SK-N-SH (cell line): ENCODE data around the gene MACROD1. TPM values are rescaled to one million over a fixed set of nuclear protein-coding genes. Genes with fewer than 3 reads are reported as not detected.

Source experiments
- CTCF ChIA-PET: fragments of 300-600, 350-600 bp; formaldehyde crosslinking; extraction: SDS; loops from one replicate; lab custom pipeline; 2021; lab: Yijun Ruan, JAX
- POLR2A ChIA-PET: fragments of 350-600 bp; sonication (Branson Sonifier 250); formaldehyde crosslinking; extraction: SDS; loops from one replicate; lab custom pipeline; 2020; ENCODE audit warnings: antibody characterized with exemption, inconsistent platforms; lab: Yijun Ruan, JAX
- DNase-seq: peaks from one replicate; pipeline ENCODE4 v3.0.0; 2012
- H2AFZ ChIP-seq: fragments of 200-600 bp; sonication (generic); 2 replicates; pipeline ENCODE4 v1.8.1; 2016; ENCODE audit warnings: antibody characterized with exemption, mild to moderate bottlenecking, low read depth
- H3F3A ChIP-seq: fragments of 200-600 bp; sonication (generic); replicated peaks from 2 replicates; pipeline ENCODE3; 2016; ENCODE audit warnings: antibody characterized with exemption, mild to moderate bottlenecking; ENCODE audit not compliant: insufficient read depth
- H3K27ac ChIP-seq, 2 experiments: fragments of 200-500 bp in 1 of 2; fragments of 200-600 bp in 1 of 2; sonication (Bioruptor generic) in 1 of 2; sonication (generic), shearing (Covaris generic) in 1 of 2; 2 replicates each; pipeline versions ENCODE4 v1.5.1 to v1.6.1; 2014 to 2016; ENCODE audit warnings: low read depth in 2 of 2, inconsistent platforms in 1 of 2, low read length in 1 of 2, mild to moderate bottlenecking in 1 of 2, mixed read lengths in 1 of 2
- H3K27me3 ChIP-seq: fragments of 200-600 bp; sonication (generic), shearing (Covaris generic); 2 replicates; pipeline ENCODE4 v1.6.1; 2016; ENCODE audit warnings: mixed run types; ENCODE audit not compliant: insufficient read depth
- H3K36me3 ChIP-seq, 2 experiments: fragments of 200-500 bp in 1 of 2; fragments of 200-600 bp in 1 of 2; sonication (Bioruptor generic) in 1 of 2; sonication (generic) in 1 of 2; replicated peaks in 1 of 2; 2 replicates each; pipeline versions ENCODE3 to v1.5.1; 2014 to 2016; ENCODE audit warnings: low read length in 1 of 2, mild to moderate bottlenecking in 1 of 2; ENCODE audit not compliant: insufficient read depth in 2 of 2, control insufficient read depth in 1 of 2
- H3K4me1 ChIP-seq, 2 experiments: fragments of 200-500 bp in 1 of 2; fragments of 200-600 bp in 1 of 2; sonication (Bioruptor generic) in 1 of 2; sonication (generic), shearing (Covaris generic) in 1 of 2; 2 replicates each; pipeline versions ENCODE4 v1.5.1 to v1.6.1; 2014 to 2016; ENCODE audit warnings: low read depth in 1 of 2, low read length in 1 of 2, mixed run types in 1 of 2; ENCODE audit not compliant: insufficient read depth in 2 of 2, control insufficient read depth in 1 of 2
- H3K4me2 ChIP-seq: fragments of 200-600 bp; sonication (generic), shearing (Covaris generic); 2 replicates; pipeline ENCODE4 v1.6.1; 2017; ENCODE audit warnings: mixed run types
- H3K4me3 ChIP-seq, 2 experiments: fragments of 200-500 bp in 1 of 2; fragments of 200-600 bp in 1 of 2; sonication (Bioruptor generic) in 1 of 2; sonication (generic), shearing (Covaris generic) in 1 of 2; 2 replicates each; pipeline versions ENCODE4 v1.5.1 to v1.8.1; 2014 to 2016; ENCODE audit warnings: low read depth in 2 of 2, inconsistent platforms in 1 of 2, low read length in 1 of 2, mild to moderate bottlenecking in 1 of 2, mixed read lengths in 1 of 2, moderate library complexity in 1 of 2
- H3K79me2 ChIP-seq: fragments of 200-600 bp; sonication (generic); 2 replicates; pipeline ENCODE4 v1.8.1; 2017; ENCODE audit warnings: mild to moderate bottlenecking; ENCODE audit not compliant: insufficient read depth
- H3K9ac ChIP-seq: fragments of 200-600 bp; sonication (generic); 2 replicates; pipeline ENCODE4 v1.6.1; 2017; ENCODE audit warnings: mixed run types
- H3K9me2 ChIP-seq: fragments of 200-600 bp; sonication (generic); 2 replicates; pipeline ENCODE4 v1.6.1; 2017; ENCODE audit warnings: mixed run types
- H3K9me3 ChIP-seq: fragments of 200-600 bp; sonication (generic); 2 replicates; pipeline ENCODE4 v1.6.1; 2017; ENCODE audit warnings: mixed run types, mild to moderate bottlenecking, moderate library complexity
- H4K20me1 ChIP-seq: fragments of 200-600 bp; sonication (generic); 2 replicates; pipeline ENCODE4 v1.6.1; 2017; ENCODE audit warnings: mild to moderate bottlenecking, mixed run types; ENCODE audit not compliant: insufficient read depth
- CHD2 ChIP-seq: fragments of 150-350 bp; IDR thresholded peaks from 2 replicates; pipeline ENCODE4 v1.6.1; 2018; ENCODE audit warnings: low read length; ENCODE audit not compliant: partially characterized antibody
- EP300 ChIP-seq, 2 experiments: IDR thresholded peaks; 2 replicates each; pipeline versions ENCODE4 v1.4.0 to v1.6.1; 2012; ENCODE audit warnings: borderline replicate concordance in 1 of 2, low read depth in 1 of 2, low read length in 1 of 2
- FOXJ3 ChIP-seq: sonication (generic); formaldehyde crosslinking; IDR thresholded peaks from 2 replicates; pipeline ENCODE4 v1.5.1; 2020; ENCODE audit warnings: mild to moderate bottlenecking, missing genetic modification reagents
- GABPA ChIP-seq: IDR thresholded peaks from 2 replicates; pipeline ENCODE4 v1.4.0; 2012; ENCODE audit warnings: low read depth, mild to moderate bottlenecking
- GATA2 ChIP-seq: sonication (generic); formaldehyde crosslinking; IDR thresholded peaks from 2 replicates; pipeline ENCODE4 v1.5.0; 2020; ENCODE audit warnings: mild to moderate bottlenecking, missing genetic modification reagents
- MXI1 ChIP-seq: IDR thresholded peaks from 2 replicates; pipeline ENCODE4 v1.6.1; 2012; ENCODE audit warnings: mild to moderate bottlenecking, low read depth, low read length, improper control_type of control experiment
- NFIC ChIP-seq: IDR thresholded peaks from 2 replicates; pipeline ENCODE4 v1.4.0; 2012; ENCODE audit warnings: borderline replicate concordance
- RAD21 ChIP-seq: IDR thresholded peaks from 2 replicates; pipeline ENCODE4 v1.6.1; 2012; ENCODE audit warnings: mild to moderate bottlenecking, low read length
- RFX5 ChIP-seq: IDR thresholded peaks from 2 replicates; pipeline ENCODE4 v1.6.1; 2012; ENCODE audit warnings: mild to moderate bottlenecking, improper control_type of control experiment, low read length
- SMC3 ChIP-seq: IDR thresholded peaks from 2 replicates; pipeline ENCODE4 v1.6.1; 2012; ENCODE audit warnings: low read depth, low read length, improper control_type of control experiment
- TEAD4 ChIP-seq: IDR thresholded peaks from 2 replicates; pipeline ENCODE4 v1.4.0; 2012; ENCODE audit warnings: mild to moderate bottlenecking, borderline replicate concordance; ENCODE audit not compliant: insufficient read depth
- YY1 ChIP-seq: IDR thresholded peaks from 2 replicates; pipeline ENCODE4 v1.4.0; 2012; ENCODE audit warnings: low read depth, mild to moderate bottlenecking
- WGBS: methylation state at CpG from one replicate; pipeline ENCODE4 v1.1.6; 2017; ENCODE audit warnings: low lambda C conversion rate; 5-methylcytosine and 5-hydroxymethylcytosine counted together
- polyA plus RNA-seq, 3 experiments: library from polyadenylated mRNA; depleted of rRNA; stranded (reverse); fragments of >200 nt; gene quantifications; 2 replicates each; pipeline ENCODE4 v1.2.3, GENCODE V29; 2012
- TF ChIP-seq, protein P1 (sequence below): fragments of 150-350 bp; IDR thresholded peaks from 2 replicates; pipeline ENCODE4 v1.6.1; 2016; ENCODE audit warnings: mild to moderate bottlenecking, low read depth, low read length
- TF ChIP-seq, protein P2 (sequence below): IDR thresholded peaks from 2 replicates; pipeline ENCODE4 v1.4.0; 2012; ENCODE audit warnings: low read depth, borderline replicate concordance
- TF ChIP-seq, protein P3 (sequence below): fragments of 150-350 bp; IDR thresholded peaks from 2 replicates; pipeline ENCODE4 v1.6.1; 2017; ENCODE audit warnings: antibody characterized with exemption, low read length, low read depth, borderline replicate concordance
- TF ChIP-seq, protein P4 (sequence below): fragments of 200-600 bp; sonication (generic); IDR thresholded peaks from 2 replicates; pipeline ENCODE4 v1.6.1; 2017; ENCODE audit warnings: antibody characterized with exemption, mild to moderate bottlenecking, moderate library complexity
- TF ChIP-seq, protein P5 (sequence below): IDR thresholded peaks from 2 replicates; pipeline ENCODE4 v1.4.0; 2012; ENCODE audit warnings: low read depth
- TF ChIP-seq, protein P6 (sequence below): IDR thresholded peaks from 2 replicates; pipeline ENCODE4; 2012

Gene MACROD1
- polyA plus RNA-seq, 1 of the 3 experiments (the other 2 are of a cell fraction) = 49.1 TPM

DNA sequence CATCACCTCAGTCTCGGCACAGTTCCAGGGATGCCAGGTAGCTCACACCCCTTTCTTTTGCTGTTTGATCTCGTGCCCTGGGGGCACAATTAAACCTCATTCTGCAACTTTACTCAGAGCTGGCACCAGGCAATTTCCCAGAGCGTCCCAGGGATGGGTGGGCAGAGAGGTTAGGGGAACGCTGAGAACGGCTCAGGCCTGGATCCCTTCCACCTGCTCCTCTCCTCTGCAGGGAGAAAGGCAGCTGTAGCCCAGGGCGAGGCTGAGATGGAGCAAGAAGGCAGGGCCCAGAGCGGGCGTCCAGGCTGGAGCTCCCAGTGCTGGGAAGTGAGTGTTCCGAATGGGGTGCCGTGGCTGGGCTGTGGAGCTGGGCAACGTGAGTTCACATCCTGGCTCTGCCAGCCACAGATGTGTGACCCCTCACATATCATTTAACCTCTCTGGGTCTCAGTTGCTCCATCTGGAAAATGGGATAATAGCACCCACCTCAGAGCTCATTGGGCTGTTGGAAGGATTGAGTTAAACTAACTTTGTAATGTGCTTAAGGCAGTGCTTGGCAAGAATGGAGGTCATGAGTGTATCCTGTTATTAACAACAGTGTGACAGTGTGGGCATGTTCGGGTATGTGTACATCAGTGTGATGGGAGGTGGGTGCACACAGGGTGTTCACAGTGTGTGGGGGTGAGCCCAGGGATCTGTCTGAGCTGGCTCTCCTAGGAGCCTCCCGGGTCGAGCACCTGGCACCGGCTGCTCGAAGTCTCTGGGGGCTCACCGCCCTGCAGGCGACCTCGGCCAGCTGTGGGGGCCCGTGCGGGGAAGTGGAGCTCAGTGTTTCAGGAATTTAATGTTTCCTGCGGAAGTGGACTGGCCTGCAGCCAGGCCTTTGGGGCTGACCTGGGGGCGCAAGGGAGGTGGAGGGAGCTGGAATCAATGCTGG is 164.2 kb downstream of the MACROD1 start:
- 85% methylated on average over 15 of the region's 23 CpGs for whole genome bisulfite sequencing

More for the DNA sequence above, 164.2 kb downstream of the MACROD1 start:
- no peak overlapping the region for H3K4me2 ChIP-seq
- H3K4me3 ChIP-seq = no peak overlapping the region
- no peak overlapping the region for H2AFZ ChIP-seq
- TF ChIP-seq MXI1 (no peak), CHD2 (no peak), RFX5 (no peak), TEAD4 (no peak), NFIC (no peak), GABPA (no peak), YY1 (no peak), SMC3 (no peak), FOXJ3 (no peak), EP300 (IDR thresholded peaks at IDR 0.05; ENCODE audit: borderline replicate concordance in 1 of 2, low read depth in 1 of 2, low read length in 1 of 2) (no peak), GATA2 (no peak), RAD21 (no peak)
- TF ChIP-seq, protein P1, sequence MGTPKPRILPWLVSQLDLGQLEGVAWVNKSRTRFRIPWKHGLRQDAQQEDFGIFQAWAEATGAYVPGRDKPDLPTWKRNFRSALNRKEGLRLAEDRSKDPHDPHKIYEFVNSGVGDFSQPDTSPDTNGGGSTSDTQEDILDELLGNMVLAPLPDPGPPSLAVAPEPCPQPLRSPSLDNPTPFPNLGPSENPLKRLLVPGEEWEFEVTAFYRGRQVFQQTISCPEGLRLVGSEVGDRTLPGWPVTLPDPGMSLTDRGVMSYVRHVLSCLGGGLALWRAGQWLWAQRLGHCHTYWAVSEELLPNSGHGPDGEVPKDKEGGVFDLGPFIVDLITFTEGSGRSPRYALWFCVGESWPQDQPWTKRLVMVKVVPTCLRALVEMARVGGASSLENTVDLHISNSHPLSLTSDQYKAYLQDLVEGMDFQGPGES = no peak
- TF ChIP-seq, protein P2, sequence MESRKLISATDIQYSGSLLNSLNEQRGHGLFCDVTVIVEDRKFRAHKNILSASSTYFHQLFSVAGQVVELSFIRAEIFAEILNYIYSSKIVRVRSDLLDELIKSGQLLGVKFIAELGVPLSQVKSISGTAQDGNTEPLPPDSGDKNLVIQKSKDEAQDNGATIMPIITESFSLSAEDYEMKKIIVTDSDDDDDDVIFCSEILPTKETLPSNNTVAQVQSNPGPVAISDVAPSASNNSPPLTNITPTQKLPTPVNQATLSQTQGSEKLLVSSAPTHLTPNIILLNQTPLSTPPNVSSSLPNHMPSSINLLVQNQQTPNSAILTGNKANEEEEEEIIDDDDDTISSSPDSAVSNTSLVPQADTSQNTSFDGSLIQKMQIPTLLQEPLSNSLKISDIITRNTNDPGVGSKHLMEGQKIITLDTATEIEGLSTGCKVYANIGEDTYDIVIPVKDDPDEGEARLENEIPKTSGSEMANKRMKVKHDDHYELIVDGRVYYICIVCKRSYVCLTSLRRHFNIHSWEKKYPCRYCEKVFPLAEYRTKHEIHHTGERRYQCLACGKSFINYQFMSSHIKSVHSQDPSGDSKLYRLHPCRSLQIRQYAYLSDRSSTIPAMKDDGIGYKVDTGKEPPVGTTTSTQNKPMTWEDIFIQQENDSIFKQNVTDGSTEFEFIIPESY = no peak
- TF ChIP-seq, protein P3, sequence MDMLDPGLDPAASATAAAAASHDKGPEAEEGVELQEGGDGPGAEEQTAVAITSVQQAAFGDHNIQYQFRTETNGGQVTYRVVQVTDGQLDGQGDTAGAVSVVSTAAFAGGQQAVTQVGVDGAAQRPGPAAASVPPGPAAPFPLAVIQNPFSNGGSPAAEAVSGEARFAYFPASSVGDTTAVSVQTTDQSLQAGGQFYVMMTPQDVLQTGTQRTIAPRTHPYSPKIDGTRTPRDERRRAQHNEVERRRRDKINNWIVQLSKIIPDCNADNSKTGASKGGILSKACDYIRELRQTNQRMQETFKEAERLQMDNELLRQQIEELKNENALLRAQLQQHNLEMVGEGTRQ = no peak
- TF ChIP-seq, protein P4, sequence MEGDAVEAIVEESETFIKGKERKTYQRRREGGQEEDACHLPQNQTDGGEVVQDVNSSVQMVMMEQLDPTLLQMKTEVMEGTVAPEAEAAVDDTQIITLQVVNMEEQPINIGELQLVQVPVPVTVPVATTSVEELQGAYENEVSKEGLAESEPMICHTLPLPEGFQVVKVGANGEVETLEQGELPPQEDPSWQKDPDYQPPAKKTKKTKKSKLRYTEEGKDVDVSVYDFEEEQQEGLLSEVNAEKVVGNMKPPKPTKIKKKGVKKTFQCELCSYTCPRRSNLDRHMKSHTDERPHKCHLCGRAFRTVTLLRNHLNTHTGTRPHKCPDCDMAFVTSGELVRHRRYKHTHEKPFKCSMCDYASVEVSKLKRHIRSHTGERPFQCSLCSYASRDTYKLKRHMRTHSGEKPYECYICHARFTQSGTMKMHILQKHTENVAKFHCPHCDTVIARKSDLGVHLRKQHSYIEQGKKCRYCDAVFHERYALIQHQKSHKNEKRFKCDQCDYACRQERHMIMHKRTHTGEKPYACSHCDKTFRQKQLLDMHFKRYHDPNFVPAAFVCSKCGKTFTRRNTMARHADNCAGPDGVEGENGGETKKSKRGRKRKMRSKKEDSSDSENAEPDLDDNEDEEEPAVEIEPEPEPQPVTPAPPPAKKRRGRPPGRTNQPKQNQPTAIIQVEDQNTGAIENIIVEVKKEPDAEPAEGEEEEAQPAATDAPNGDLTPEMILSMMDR = no peak
- TF ChIP-seq, protein P5, sequence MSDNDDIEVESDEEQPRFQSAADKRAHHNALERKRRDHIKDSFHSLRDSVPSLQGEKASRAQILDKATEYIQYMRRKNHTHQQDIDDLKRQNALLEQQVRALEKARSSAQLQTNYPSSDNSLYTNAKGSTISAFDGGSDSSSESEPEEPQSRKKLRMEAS = no peak
- TF ChIP-seq, protein P6, sequence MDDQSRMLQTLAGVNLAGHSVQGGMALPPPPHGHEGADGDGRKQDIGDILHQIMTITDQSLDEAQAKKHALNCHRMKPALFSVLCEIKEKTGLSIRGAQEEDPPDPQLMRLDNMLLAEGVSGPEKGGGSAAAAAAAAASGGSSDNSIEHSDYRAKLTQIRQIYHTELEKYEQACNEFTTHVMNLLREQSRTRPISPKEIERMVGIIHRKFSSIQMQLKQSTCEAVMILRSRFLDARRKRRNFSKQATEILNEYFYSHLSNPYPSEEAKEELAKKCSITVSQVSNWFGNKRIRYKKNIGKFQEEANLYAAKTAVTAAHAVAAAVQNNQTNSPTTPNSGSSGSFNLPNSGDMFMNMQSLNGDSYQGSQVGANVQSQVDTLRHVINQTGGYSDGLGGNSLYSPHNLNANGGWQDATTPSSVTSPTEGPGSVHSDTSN = no peak
- TF ChIP-seq, all 33 proteins: peak for 0
- Histone ChIP-seq H4K20me1 (peaks cover 17% of the 10 kb centered on the region), H3K27me3 (no peaks in the 10 kb centered on the region), H3K9me2 (no peaks in the 10 kb centered on the region), H3K4me1 (peaks cover 0 to 2% of the 10 kb centered on the region in 2 experiments; a peak in 1 of 4 replicates), H3K79me2 (no peaks in the 10 kb centered on the region), H3K9ac (no peak overlapping the region), H3F3A (no peaks in the 10 kb centered on the region), H3K27ac (no peak overlapping the region; a peak in 1 of 4 replicates), H3K36me3 (peaks cover 0 to 39% of the 10 kb centered on the region in 2 experiments), H3K9me3 (no peaks in the 10 kb centered on the region)
- CTCF ChIA-PET = interaction anchor here (0.8 to 1.8 kb wide), 5 partner anchors 19 to 162 kb away, joined by 3 to 5 read pairs (median 4); no protein-coding TSS in a partner anchor
- DNase-seq = peak; percentile 41
- POLR2A ChIA-PET = interaction anchor here (1.2 to 1.6 kb wide), 2 partner anchors 27 to 149 kb away, joined by 3 to 4 read pairs; partner anchors contain the start of gene COX8A
